H1 (cell line): ENCODE measurements around the gene FAM3B. TPM values are rescaled to one million over a fixed set of nuclear protein-coding genes. Genes with fewer than 3 reads are reported as not detected.

Experiments used
- CTCF ChIA-PET: fragments of 300-600 bp; sonication (Branson Sonifier 250); formaldehyde crosslinking; loops from one replicate; lab custom pipeline; 2021; ENCODE audit not compliant: partially characterized antibody; lab: Charles Lee
- POLR2A ChIA-PET: fragments of 300-600 bp; sonication (Branson Sonifier 250); formaldehyde crosslinking; loops from one replicate; lab custom pipeline; 2021; ENCODE audit warnings: inconsistent platforms; ENCODE audit not compliant: partially characterized antibody; lab: Charles Lee
- DNase-seq, 2 experiments: peaks; one replicate each; pipeline versions ENCODE4 v3.0.0 to v3.0.0-alpha.2; 2010 to 2022; ENCODE audit warnings: low spot score in 2 of 2, low read depth in 1 of 2, mixed read lengths in 1 of 2
- FAIRE-seq: peaks from 2 replicates; lab custom pipeline; 2011; peaks lifted over from hg19 to GRCh38; lab: Jason Lieb, UNC
- H2AFZ ChIP-seq: 2 replicates; pipeline ENCODE4 v1.8.1; 2012; ENCODE audit warnings: low read length, inconsistent platforms
- H2AK5ac ChIP-seq: 2 replicates; pipeline ENCODE4 v1.6.1; 2013; ENCODE audit warnings: low read depth, low read length
- H2BK120ac ChIP-seq: replicated peaks from 2 replicates; pipeline ENCODE3; 2013; ENCODE audit warnings: low read depth, low read length, inconsistent platforms
- H2BK12ac ChIP-seq: 2 replicates; pipeline ENCODE4 v1.6.1; 2013; ENCODE audit warnings: low read depth, low read length
- H2BK15ac ChIP-seq: 2 replicates; pipeline ENCODE4 v1.6.1; 2013; ENCODE audit warnings: low read length
- H2BK20ac ChIP-seq: 2 replicates; pipeline ENCODE4 v1.6.1; 2013; ENCODE audit warnings: low read length
- H2BK5ac ChIP-seq: 2 replicates; pipeline ENCODE4 v1.6.1; 2013; ENCODE audit warnings: low read depth, low read length
- H3K14ac ChIP-seq: 2 replicates; pipeline ENCODE4 v1.6.1; 2013; ENCODE audit warnings: inconsistent platforms; ENCODE audit not compliant: insufficient read length
- H3K18ac ChIP-seq: 2 replicates; pipeline ENCODE4 v1.6.1; 2013; ENCODE audit warnings: low read length; ENCODE audit errors: extremely low read depth
- H3K23ac ChIP-seq: 2 replicates; pipeline ENCODE4 v1.6.1; 2013; ENCODE audit warnings: inconsistent platforms; ENCODE audit not compliant: insufficient read length
- H3K23me2 ChIP-seq: 2 replicates; pipeline ENCODE4 v1.6.1; 2013; ENCODE audit warnings: low read depth, low read length
- H3K27ac ChIP-seq: 2 replicates; pipeline ENCODE4 v1.6.1; 2011; ENCODE audit warnings: low read depth, low read length, inconsistent platforms
- H3K27me3 ChIP-seq, 4 experiments: replicated peaks in 1 of 4; 1 replicate in 1 of 4; 2 replicates in 3 of 4; pipeline versions ENCODE4 v1.6.1 to v1.8.1; 2011 to 2013; ENCODE audit warnings: low read length in 3 of 4, mild to moderate bottlenecking in 3 of 4, inconsistent platforms in 2 of 4, mixed read lengths in 2 of 4, moderate library complexity in 1 of 4; ENCODE audit not compliant: control insufficient read depth in 3 of 4, insufficient read depth in 3 of 4; ENCODE audit errors: extremely low read depth in 1 of 4
- H3K36me3 ChIP-seq, 4 experiments: 2 replicates each; pipeline versions ENCODE4 v1.6.1 to v1.8.1; 2011 to 2013; ENCODE audit warnings: mild to moderate bottlenecking in 4 of 4, low read length in 3 of 4, moderate library complexity in 2 of 4, control low read depth in 1 of 4, inconsistent platforms in 1 of 4; ENCODE audit not compliant: insufficient read depth in 4 of 4, control insufficient read depth in 2 of 4
- H3K4ac ChIP-seq: replicated peaks from 2 replicates; pipeline ENCODE3; 2013; ENCODE audit warnings: low read length, low read depth, mixed read lengths, inconsistent platforms; ENCODE audit not compliant: insufficient read length
- H3K4me1 ChIP-seq, 4 experiments: replicated peaks in 1 of 4; 1 replicate in 1 of 4; 2 replicates in 3 of 4; pipeline versions ENCODE4 v1.6.1 to v1.8.1; 2011 to 2013; ENCODE audit warnings: low read length in 3 of 4, inconsistent platforms in 2 of 4, mixed read lengths in 1 of 4; ENCODE audit not compliant: insufficient read depth in 4 of 4, control insufficient read depth in 3 of 4
- H3K4me2 ChIP-seq, 2 experiments: 2 replicates each; pipeline versions ENCODE4 v1.6.1 to v1.8.1; 2011 to 2013; ENCODE audit warnings: low read depth in 2 of 2, low read length in 2 of 2, control low read depth in 1 of 2, inconsistent platforms in 1 of 2, mild to moderate bottlenecking in 1 of 2; ENCODE audit not compliant: insufficient read depth in 1 of 2
- H3K4me3 ChIP-seq, 4 experiments: fragments of 200-600, 300-600 bp in 1 of 4; sonication (generic), shearing (Covaris generic), sonication (Bioruptor Twin) in 1 of 4; 2 replicates each; pipeline versions ENCODE4 v1.5.1 to v1.8.1; 2011 to 2016; ENCODE audit warnings: low read length in 4 of 4, low read depth in 3 of 4, control low read depth in 2 of 4, inconsistent platforms in 2 of 4, mild to moderate bottlenecking in 2 of 4, mixed read lengths in 1 of 4, moderate library complexity in 1 of 4; ENCODE audit not compliant: insufficient read depth in 2 of 4; ENCODE audit errors: extremely low read depth in 1 of 4
- H3K56ac ChIP-seq: replicated peaks from 2 replicates; pipeline ENCODE3; 2013; ENCODE audit warnings: low read depth, mild to moderate bottlenecking, mixed read lengths, low read length, inconsistent platforms; ENCODE audit not compliant: insufficient read length
- H3K79me1 ChIP-seq: 2 replicates; pipeline ENCODE4 v1.6.1; 2013; ENCODE audit warnings: low read depth, low read length, control low read depth
- H3K79me2 ChIP-seq, 2 experiments: 2 replicates each; pipeline versions ENCODE4 v1.6.1 to v1.8.1; 2012 to 2013; ENCODE audit warnings: low read length in 2 of 2, mild to moderate bottlenecking in 2 of 2, inconsistent platforms in 1 of 2; ENCODE audit not compliant: insufficient read depth in 2 of 2, control insufficient read depth in 1 of 2
- H3K9ac ChIP-seq, 4 experiments: replicated peaks in 1 of 4; 1 replicate in 1 of 4; 2 replicates in 3 of 4; pipeline versions ENCODE4 v1.6.1 to v1.8.1; 2011 to 2013; ENCODE audit warnings: low read depth in 3 of 4, low read length in 3 of 4, control low read depth in 2 of 4, mild to moderate bottlenecking in 2 of 4, moderate library complexity in 2 of 4, inconsistent platforms in 1 of 4; ENCODE audit errors: extremely low read depth in 1 of 4
- H3K9me3 ChIP-seq, 2 experiments: 2 replicates each; pipeline versions ENCODE4 v1.6.1 to v1.8.1; 2012 to 2013; ENCODE audit warnings: mild to moderate bottlenecking in 2 of 2, moderate library complexity in 2 of 2, control low read depth in 1 of 2, inconsistent platforms in 1 of 2, low read depth in 1 of 2, low read length in 1 of 2, mixed read lengths in 1 of 2; ENCODE audit not compliant: insufficient read depth in 2 of 2
- H4K20me1 ChIP-seq, 2 experiments: replicated peaks in 1 of 2; 2 replicates each; pipeline versions ENCODE3 to v1.8.1; 2011 to 2013; ENCODE audit warnings: inconsistent platforms in 2 of 2, low read length in 2 of 2, mild to moderate bottlenecking in 1 of 2; ENCODE audit not compliant: insufficient read depth in 2 of 2, control insufficient read depth in 1 of 2
- H4K5ac ChIP-seq: 2 replicates; pipeline ENCODE4 v1.6.1; 2013; ENCODE audit warnings: low read length, low read depth, mixed read lengths, inconsistent platforms; ENCODE audit not compliant: insufficient read length
- H4K8ac ChIP-seq: 2 replicates; pipeline ENCODE4 v1.8.0; 2013; ENCODE audit warnings: mild to moderate bottlenecking, moderate library complexity, low read length, inconsistent platforms; ENCODE audit not compliant: insufficient read depth; ENCODE audit errors: extremely low read depth
- H4K91ac ChIP-seq: replicated peaks from 2 replicates; pipeline ENCODE3; 2013; ENCODE audit warnings: low read length, mixed read lengths, inconsistent platforms; ENCODE audit not compliant: insufficient read length
- RFX5 ChIP-seq: IDR thresholded peaks from 2 replicates; pipeline ENCODE4 v1.6.1; 2011; ENCODE audit warnings: low read depth, low read length, improper control_type of control experiment, borderline replicate concordance
- RNF2 ChIP-seq: fragments of 200-900, 300-1000 bp; sonication (generic); IDR thresholded peaks from 2 replicates; pipeline ENCODE4 v1.7.1; 2016; ENCODE audit warnings: borderline replicate concordance, low read depth, mild to moderate bottlenecking, antibody characterized with exemption, low read length; ENCODE audit not compliant: poor library complexity, severe bottlenecking; ENCODE audit errors: missing control alignments
- SIRT6 ChIP-seq: IDR thresholded peaks from one replicate; pipeline ENCODE4 v1.7.1; 2012; ENCODE audit warnings: low read length, inconsistent platforms
- TCF12 ChIP-seq: IDR thresholded peaks from 2 replicates; pipeline ENCODE4 v1.6.1; 2011; ENCODE audit warnings: low read depth, mild to moderate bottlenecking, low read length
- WGBS, 2 experiments: shearing (Covaris generic) in 1 of 2; methylation state at CpG; one replicate each; pipeline versions ENCODE4 v1.1.6 to v1.1.7; 2013 to 2015; ENCODE audit warnings: low lambda C conversion rate in 2 of 2, mixed read lengths in 2 of 2, inconsistent platforms in 1 of 2, low coverage in 1 of 2, missing lambda C conversion rate in 1 of 2; ENCODE audit not compliant: insufficient replicate concordance in 2 of 2, insufficient coverage in 1 of 2, insufficient read length in 1 of 2; ENCODE audit errors: extremely low coverage in 1 of 2, missing lambda C conversion rate in 1 of 2; 5-methylcytosine and 5-hydroxymethylcytosine counted together
- polyA plus RNA-seq, 7 experiments: library from polyadenylated mRNA; depleted of rRNA in 3 of 7; stranded (reverse) in 5 of 7; unstranded in 2 of 7; fragments of >200 nt in 5 of 7; fragments of 200-250 nt in 2 of 7; gene quantifications; 1 replicate in 5 of 7; 2 replicates in 1 of 7; 4 replicates in 1 of 7; pipeline versions ENCODE4 v1.2.1 to v1.2.3, GENCODE V29; 2011 to 2013; ENCODE audit warnings: missing spikeins in 2 of 7, mixed read lengths in 2 of 7
- total RNA-seq: library from RNA; stranded (reverse); fragmentation: NEBNext Ultra II Directional; extraction: Animal tissue kit (Norgen Biotek cat#: 25700); gene quantifications from 2 replicates; pipeline ENCODE4 v1.2.1, GENCODE V29; 2021

FAM3B gene
- total and polyA plus RNA-seq, 2 of the 8 experiments (the other 6 are each of a cell fraction or from before 2014, with no cell fraction given): 2.0 TPM

DNA sequence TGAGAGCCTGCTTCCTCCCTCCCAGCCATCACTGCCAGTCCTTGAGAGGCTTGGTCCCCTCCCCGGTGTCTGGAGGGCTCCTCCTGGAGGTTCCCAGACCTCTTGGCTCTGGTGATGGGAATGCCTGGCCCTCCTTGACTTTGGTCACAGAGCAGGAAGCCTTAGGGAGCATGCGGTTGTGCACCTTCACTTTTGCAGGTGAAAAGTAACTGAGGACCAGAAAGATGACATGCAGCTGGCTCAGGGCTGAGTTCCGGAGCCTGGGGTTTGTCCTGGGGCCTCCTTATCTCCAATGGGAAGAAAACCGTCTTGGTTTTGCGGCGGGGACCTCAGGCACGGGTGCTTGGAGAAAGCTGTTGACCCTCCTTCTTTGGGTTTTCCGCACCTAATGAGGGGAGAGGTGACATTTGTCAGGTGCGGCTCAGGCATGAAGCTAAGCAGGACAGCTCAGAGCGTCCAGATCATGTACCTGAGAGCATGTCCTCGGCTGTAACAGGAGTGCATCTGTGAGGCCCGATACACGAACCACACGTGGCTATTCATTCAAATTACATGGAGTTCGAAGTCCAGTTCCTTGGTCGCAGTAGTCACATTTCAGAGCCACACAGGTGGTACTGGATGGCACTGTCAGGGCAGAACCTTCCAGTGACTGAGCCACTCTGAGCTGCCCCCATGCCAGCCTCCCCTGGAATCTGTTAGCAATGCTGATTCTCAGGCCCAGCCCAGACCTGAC, 44.6 kb downstream of the FAM3B start:
- CTCF ChIA-PET: interaction anchor here (1.0 to 9.6 kb wide), 10 partner anchors 9 to 251 kb away, joined by 3 to 72 read pairs (median 3); no protein-coding TSS in a partner anchor

More for the DNA sequence above, 44.6 kb downstream of the FAM3B start:
- no peaks in the 10 kb centered on the region for H3K9me3 ChIP-seq
- no peaks in the 10 kb centered on the region for H4K20me1 ChIP-seq
- 93% methylated on average over 11 of the region's 16 CpGs; no CpG with 5 or more reads in 1 of the 2 experiments for WGBS, 2 experiments
- H3K79me2 ChIP-seq: no peaks in the 10 kb centered on the region
- H4K8ac ChIP-seq: no peak overlapping the region; the same call in 1 of the 2 replicates
- no peak overlapping the region for H2BK120ac ChIP-seq
- no peak overlapping the region for H2AFZ ChIP-seq
- FAIRE-seq (no peak), DNase-seq (no peak)
- H3K23ac ChIP-seq: no peak overlapping the region
- no peak overlapping the region for H3K4ac ChIP-seq
- H3K4me1 ChIP-seq: peaks cover 0 to 6% (median 4%) of the 10 kb centered on the region in 4 experiments; a peak in 4 of 7 replicates
- no peak overlapping the region for H2BK15ac ChIP-seq
- no peak overlapping the region for H3K56ac ChIP-seq
- no peak overlapping the region for H3K4me3 ChIP-seq
- no peak overlapping the region for H4K91ac ChIP-seq
- POLR2A ChIA-PET: interaction anchor here (1.8 kb wide), 1 partner anchor 8 kb away, joined by 6 read pairs; no protein-coding TSS in a partner anchor
- H3K9ac ChIP-seq: no peak overlapping the region
- H3K18ac ChIP-seq: no peak overlapping the region
- H3K79me1 ChIP-seq: no peaks in the 10 kb centered on the region
- no peak overlapping the region for H2BK5ac ChIP-seq
- H3K36me3 ChIP-seq: no peaks in the 10 kb centered on the region
- H3K27me3 ChIP-seq: no peaks in the 10 kb centered on the region; a peak in 2 of 7 replicates
- no peak overlapping the region for H4K5ac ChIP-seq
- no peaks in the 10 kb centered on the region for H3K23me2 ChIP-seq
- no peak overlapping the region for H2AK5ac ChIP-seq
- H3K27ac ChIP-seq: no peak overlapping the region
- TF ChIP-seq RFX5 (no peak), SIRT6 (no peak), RNF2 (no peak), TCF12 (no peak)
- no peak overlapping the region for H3K4me2 ChIP-seq
- H2BK20ac ChIP-seq: 0 out of 2 replicates have a peak overlapping the region, but pooled peaks have one; percentile 14
- no peak overlapping the region; the same call in 1 of the 2 replicates for H2BK12ac ChIP-seq
- H3K14ac ChIP-seq: no peak overlapping the region
